Measurements from ENCODE around the gene GSPT2. TPM values are rescaled to one million over a fixed set of nuclear protein-coding genes. Genes with fewer than 3 reads are reported as not detected.
"Not testable (repeated sequence)": the region's sequence is repeated elsewhere in the genome, so short reads cannot be mapped to it uniquely, and the experiment has no call there.

The GSPT2 gene
- 10 to 100 TPM; 10.9 to 13.5 (median 12.2) TPM for total RNA-seq (2021; fragmentation: NEBNext Ultra II Directional; extraction: Animal tissue kit (Norgen Biotek cat#: 25700))
- long read RNA-seq, transcript GSPT2-201 (1 exons, 2,802 nt), result major isoform, 16 of 16 reads
- long read RNA-seq, partial matches to known transcripts, result 0 of 16 reads
- long read RNA-seq, other reads (novel, unspliced or antisense), result 0 of 16 reads

DNA sequence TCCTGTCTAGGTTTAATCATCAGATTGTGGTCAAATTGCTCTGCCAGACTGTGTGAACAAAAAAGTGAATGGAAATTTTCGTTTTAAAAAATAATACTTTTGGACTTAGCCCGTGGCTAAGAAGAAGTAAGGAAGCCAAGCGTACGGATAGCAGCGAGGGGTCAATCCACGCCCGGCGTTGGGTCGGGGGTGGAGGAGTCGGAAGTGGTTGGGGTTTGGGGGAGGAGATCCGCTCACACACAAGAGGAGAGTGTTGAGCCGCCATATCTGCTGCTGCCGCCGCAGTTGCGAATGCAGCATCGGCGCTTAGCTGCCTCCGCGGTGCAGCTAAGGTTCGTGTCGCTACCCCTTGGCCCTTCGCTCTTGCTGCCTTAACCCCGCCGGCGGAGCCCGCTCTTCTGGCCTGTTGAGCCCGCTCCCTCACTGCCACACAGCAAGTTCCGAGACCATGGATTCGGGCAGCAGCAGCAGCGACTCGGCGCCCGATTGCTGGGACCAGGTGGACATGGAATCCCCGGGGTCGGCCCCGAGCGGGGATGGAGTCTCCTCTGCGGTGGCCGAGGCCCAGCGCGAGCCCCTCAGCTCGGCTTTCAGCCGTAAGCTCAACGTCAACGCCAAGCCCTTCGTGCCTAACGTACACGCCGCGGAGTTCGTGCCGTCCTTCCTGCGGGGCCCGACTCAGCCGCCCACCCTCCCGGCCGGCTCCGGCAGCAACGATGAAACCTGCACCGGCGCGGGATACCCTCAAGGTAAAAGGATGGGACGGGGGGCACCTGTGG lies at the start of gene GSPT2:
Gene GSPT2, plus strand, starts transcription at position 264 of the 779 bp plus-strand sequence. Its CDS starts 185 bp downstream, at position 449.
- peaks cover 15% of the 10 kb centered on the region for H3K36me3 Mint-ChIP-seq (ENCODE audit: low read depth)
- H3K4me1 Mint-ChIP-seq (ENCODE audit: low read depth), result peaks cover 23% of the 10 kb centered on the region
- DNase-seq, result peak; percentile 46
- TF ChIP-seq, protein P1, sequence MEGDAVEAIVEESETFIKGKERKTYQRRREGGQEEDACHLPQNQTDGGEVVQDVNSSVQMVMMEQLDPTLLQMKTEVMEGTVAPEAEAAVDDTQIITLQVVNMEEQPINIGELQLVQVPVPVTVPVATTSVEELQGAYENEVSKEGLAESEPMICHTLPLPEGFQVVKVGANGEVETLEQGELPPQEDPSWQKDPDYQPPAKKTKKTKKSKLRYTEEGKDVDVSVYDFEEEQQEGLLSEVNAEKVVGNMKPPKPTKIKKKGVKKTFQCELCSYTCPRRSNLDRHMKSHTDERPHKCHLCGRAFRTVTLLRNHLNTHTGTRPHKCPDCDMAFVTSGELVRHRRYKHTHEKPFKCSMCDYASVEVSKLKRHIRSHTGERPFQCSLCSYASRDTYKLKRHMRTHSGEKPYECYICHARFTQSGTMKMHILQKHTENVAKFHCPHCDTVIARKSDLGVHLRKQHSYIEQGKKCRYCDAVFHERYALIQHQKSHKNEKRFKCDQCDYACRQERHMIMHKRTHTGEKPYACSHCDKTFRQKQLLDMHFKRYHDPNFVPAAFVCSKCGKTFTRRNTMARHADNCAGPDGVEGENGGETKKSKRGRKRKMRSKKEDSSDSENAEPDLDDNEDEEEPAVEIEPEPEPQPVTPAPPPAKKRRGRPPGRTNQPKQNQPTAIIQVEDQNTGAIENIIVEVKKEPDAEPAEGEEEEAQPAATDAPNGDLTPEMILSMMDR (IDR thresholded peaks at IDR 0.05), result no peak
- H3K9me3 Mint-ChIP-seq, result no peaks in the 10 kb centered on the region
- H3K27me3 Mint-ChIP-seq (ENCODE audit: insufficient read depth), result peaks cover 3% of the 10 kb centered on the region
- H3K4me3 Mint-ChIP-seq, result peak within 1 kb of the TSS; percentile 95
- H3K27ac Mint-ChIP-seq, result peak within 1 kb of the TSS; percentile 82

DNA sequence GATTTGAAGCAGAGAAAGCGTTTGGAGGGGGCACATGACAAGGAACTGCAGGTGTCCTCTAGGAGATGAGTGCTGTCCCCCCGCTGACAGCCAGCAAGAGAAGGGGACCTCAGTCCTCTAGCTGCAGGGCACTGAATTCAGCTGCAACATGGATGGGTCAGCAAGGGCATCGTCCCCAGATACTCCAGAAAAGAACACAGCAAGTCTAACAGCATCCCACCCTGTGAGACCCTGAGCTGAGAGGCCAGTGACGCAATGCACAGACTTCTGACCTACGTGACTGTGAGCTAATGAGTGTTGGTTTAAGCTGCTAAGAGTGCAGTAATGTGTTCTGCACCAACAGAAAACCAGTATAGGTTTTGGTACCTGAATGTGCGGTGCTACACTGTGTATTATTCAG lies 49.0 kb upstream of the GSPT2 start:
- TF ChIP-seq, protein P1 (IDR thresholded peaks at IDR 0.05), result no peak
- DNase-seq, result no peak
- H3K4me3 Mint-ChIP-seq, result no peak overlapping the region
- no peak overlapping the region for H3K27ac Mint-ChIP-seq
- H3K36me3 Mint-ChIP-seq (ENCODE audit: low read depth), result no peaks in the 10 kb centered on the region
- H3K9me3 Mint-ChIP-seq, result no peaks in the 10 kb centered on the region
- no peaks in the 10 kb centered on the region for H3K4me1 Mint-ChIP-seq (ENCODE audit: low read depth)
- peaks cover 3% of the 10 kb centered on the region; the same call in 1 of the 2 replicates for H3K27me3 Mint-ChIP-seq (ENCODE audit: insufficient read depth)

DNA sequence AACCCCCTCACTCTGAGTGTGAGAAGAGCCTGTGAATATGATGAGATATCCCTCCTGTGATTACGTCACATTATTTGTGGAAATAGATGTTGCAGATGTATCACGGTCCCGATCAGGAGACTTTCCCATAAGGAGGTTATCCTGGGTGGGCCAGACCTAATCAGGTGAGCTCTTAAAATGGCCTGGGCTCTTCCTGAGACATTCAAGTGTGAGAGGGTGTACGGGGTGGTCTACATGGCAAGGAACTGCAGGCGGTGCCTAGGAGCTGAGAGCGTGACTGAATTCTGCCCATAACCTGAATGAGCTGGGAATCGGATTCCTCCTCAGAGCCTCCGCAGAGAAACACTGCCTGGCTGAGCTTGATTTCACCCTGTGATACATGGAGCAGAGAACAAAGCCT lies 45.8 kb upstream of the GSPT2 start:
- DNase-seq, result no peak
- H3K36me3 Mint-ChIP-seq (ENCODE audit: low read depth), result no peaks in the 10 kb centered on the region
- H3K27me3 Mint-ChIP-seq (ENCODE audit: insufficient read depth), result peaks cover 3% of the 10 kb centered on the region; the same call in 1 of the 2 replicates

DNA sequence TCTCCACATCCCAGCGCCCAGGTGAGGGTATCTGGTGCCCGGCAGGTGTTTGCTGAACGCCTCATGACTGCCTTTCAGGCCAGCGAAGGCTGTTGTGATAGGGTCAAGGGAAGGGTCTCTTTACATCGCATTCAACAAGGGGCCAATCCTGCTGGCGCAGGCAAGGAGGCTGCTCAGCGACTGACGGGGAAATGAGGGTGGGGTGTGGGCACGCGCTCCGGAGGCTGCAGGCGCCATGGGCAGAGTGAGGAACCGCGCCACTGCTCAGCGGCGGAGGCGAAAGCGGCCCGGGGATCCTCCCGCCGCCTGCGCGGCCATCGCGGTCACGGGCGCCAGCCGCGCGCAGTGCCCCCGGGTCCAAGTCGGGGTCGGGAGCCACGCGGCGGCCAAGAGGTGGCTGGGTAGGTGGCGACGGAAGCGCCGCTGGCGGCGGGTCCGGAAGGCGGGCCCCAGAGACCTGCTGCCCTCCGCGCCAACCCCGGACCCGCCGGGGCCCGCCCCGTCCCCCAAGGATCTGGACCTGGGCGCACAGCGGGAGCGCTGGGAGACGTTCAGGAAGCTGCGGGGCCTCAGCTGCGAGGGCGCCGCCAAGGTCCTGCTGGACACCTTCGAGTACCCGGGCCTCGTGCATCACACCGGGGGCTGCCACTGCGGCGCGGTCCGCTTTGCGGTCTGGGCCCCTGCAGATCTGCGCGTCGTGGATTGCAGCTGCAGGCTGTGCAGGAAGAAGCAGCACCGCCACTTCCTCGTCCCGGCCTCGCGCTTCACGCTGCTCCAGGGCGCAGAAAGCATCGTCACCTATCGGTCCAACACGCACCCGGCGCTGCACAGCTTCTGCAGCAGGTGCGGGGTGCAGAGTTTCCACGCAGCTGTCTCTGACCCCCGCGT lies 32.7 kb upstream of the GSPT2 start, which contains the start of gene CENPVL1:
Gene CENPVL1, plus strand, starts transcription at position 236 of the 888 bp plus-strand sequence. Its CDS starts 0 bp downstream, at position 236.
- H3K27me3 Mint-ChIP-seq (ENCODE audit: insufficient read depth); H3K4me1 Mint-ChIP-seq (ENCODE audit: low read depth); DNase-seq; H3K4me3 Mint-ChIP-seq; H3K9me3 Mint-ChIP-seq; H3K36me3 Mint-ChIP-seq (ENCODE audit: low read depth); H3K27ac Mint-ChIP-seq: not testable (repeated sequence)

More for the DNA sequence above, 45.8 kb upstream of the GSPT2 start:
- TF ChIP-seq, protein P1 (IDR thresholded peaks at IDR 0.05), result no peak
- H3K4me1 Mint-ChIP-seq (ENCODE audit: low read depth), result no peaks in the 10 kb centered on the region
- no peaks in the 10 kb centered on the region for H3K9me3 Mint-ChIP-seq
- no peak overlapping the region for H3K4me3 Mint-ChIP-seq
- no peak overlapping the region for H3K27ac Mint-ChIP-seq

DNA sequence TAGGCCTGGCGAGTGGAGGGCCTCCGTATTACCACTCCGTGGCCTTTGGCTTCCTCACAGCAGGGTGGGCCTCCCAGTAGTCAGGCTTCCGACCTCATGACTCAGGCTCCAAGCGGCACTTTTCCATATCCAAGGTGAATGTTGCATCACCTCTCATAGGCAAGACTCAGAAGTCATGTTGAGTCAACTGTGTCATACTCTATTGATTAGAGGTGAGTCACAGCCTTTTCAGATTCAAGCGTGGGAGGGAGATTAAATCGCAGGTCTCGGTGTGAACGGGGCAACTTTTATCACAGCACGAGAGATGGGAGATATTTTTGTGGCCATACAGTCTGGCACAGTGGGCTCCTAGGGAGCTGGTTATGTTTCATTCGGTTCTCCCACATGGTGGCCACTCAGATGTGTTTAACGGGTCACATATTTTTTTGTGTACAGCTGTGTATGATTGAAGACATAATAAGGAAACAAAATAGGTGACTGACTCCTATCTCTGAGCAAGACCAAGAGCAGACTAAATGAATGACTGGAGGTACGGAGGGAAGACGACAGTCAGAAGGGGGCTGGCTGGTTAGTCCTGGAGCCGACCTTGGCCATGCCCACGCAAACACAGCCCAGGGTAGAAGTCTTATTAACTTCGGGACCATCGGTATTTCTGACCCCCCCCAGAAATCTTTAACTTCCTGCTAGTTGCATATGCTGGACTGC lies 30.1 kb upstream of the GSPT2 start:
- H3K27me3 Mint-ChIP-seq (ENCODE audit: insufficient read depth); H3K36me3 Mint-ChIP-seq (ENCODE audit: low read depth); H3K4me3 Mint-ChIP-seq; H3K27ac Mint-ChIP-seq; DNase-seq; H3K9me3 Mint-ChIP-seq; H3K4me1 Mint-ChIP-seq (ENCODE audit: low read depth): not testable (repeated sequence)

DNA sequence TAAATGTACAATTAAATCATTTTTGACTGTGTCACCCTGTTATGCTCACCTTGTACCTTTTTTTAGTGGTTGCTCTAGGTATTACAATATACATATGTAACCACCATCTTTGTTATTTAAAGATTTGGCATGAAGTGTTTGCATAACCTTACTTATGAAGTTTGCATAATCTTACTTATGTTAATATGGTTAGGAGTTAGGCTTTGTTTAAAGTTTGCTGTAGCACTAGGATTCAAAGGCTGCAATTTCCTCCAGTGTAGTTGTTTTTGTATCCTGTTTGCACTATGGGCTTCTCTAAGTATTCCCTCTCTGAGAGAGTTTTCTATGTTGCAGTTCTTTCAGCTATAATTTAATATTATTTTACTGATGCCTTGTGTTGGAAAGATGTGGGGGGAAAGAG lies 15.0 kb upstream of the GSPT2 start:
- no peak overlapping the region for H3K4me3 Mint-ChIP-seq
- no peaks in the 10 kb centered on the region for H3K9me3 Mint-ChIP-seq

More for the DNA sequence above, 15.0 kb upstream of the GSPT2 start:
- no peak for DNase-seq
- H3K27ac Mint-ChIP-seq, result no peak overlapping the region
- no peaks in the 10 kb centered on the region; the same call in 1 of the 2 replicates for H3K27me3 Mint-ChIP-seq (ENCODE audit: insufficient read depth)
- no peaks in the 10 kb centered on the region for H3K4me1 Mint-ChIP-seq (ENCODE audit: low read depth)
- H3K36me3 Mint-ChIP-seq (ENCODE audit: low read depth), result no peaks in the 10 kb centered on the region
- TF ChIP-seq, protein P1 (IDR thresholded peaks at IDR 0.05), result 0 out of 2 replicates have a peak, but pooled peaks have one; percentile 14

Data from HFFc6 (cell line).